ENCODE measurements around the gene GABRA4.

- TF ChIP-seq CTCF (IDR thresholded peaks at IDR 0.05), result no peak
- no peak for TF ChIP-seq POLR2A (IDR thresholded peaks at IDR 0.05)
- no peak for TF ChIP-seq POLR2AphosphoS5 (IDR thresholded peaks at IDR 0.05)
Measured at GRCh38 chr4:46924789-46925529, 68.4 kb downstream of the GABRA4 start.
